IPS-11a (cell line): Measurements from ENCODE around the gene LGALSL.

Source experiments
- H3K4me3 ChIP-seq: one replicate; pipeline ENCODE4 v1.5.1; 2013; ENCODE audit warnings: low read depth, low read length, control low read depth

LGALSL gene

GRCh38 chr2:64492272-64492671 lies 38.3 kb downstream of the LGALSL start:
- no peak overlapping the region for H3K4me3 ChIP-seq

- H3K4me3 ChIP-seq: no peak overlapping the region
Measured at GRCh38 chr2:64492821-64493220, 38.9 kb downstream of the LGALSL start.

GRCh38 chr2:64493788-64494187 lies 39.8 kb downstream of the LGALSL start:
- no peak overlapping the region for H3K4me3 ChIP-seq

- no peak overlapping the region for H3K4me3 ChIP-seq
Measured at GRCh38 chr2:64498438-64498837, 44.5 kb downstream of the LGALSL start.

- no peak overlapping the region for H3K4me3 ChIP-seq
Measured at GRCh38 chr2:64500549-64500948, 46.6 kb downstream of the LGALSL start.

GRCh38 chr2:64501946-64502345 lies 48.0 kb downstream of the LGALSL start:
- no peak overlapping the region for H3K4me3 ChIP-seq

- no peak overlapping the region for H3K4me3 ChIP-seq
Measured at GRCh38 chr2:64502860-64503259, 48.9 kb downstream of the LGALSL start.

- no peak overlapping the region for H3K4me3 ChIP-seq
Measured at GRCh38 chr2:64504774-64505720, 51.1 kb downstream of the LGALSL start.

GRCh38 chr2:64506686-64507085 lies 52.7 kb downstream of the LGALSL start:
- H3K4me3 ChIP-seq: no peak overlapping the region
